ENCODE results near the gene CNNM4.

Gene CNNM4

DNA sequence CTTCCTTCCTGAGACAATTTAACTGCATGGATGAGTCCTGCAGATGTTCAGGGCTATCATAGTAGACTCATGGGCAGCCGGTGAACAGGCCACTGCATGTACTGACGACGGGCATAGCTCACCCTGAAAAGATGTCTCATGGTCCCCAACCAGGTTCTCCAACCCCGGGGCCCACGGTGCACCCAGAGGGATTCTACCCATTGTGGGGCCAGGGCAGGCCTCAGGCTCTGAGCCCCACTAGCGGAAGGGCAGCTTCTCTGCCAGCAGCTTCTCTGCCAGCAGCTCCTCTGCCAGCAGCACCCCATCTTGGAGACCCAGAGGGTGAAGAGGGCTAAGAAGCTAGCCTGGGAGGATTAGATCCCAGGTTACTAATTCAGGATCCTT is 3.2 kb upstream of the CNNM4 start:
- DNase-seq (ENCODE audit: low spot score) = no peak
- Histone ChIP-seq H3K4me3 (no peak overlapping the region), H3K27ac (no peak overlapping the region)
- TF ChIP-seq, protein P1, sequence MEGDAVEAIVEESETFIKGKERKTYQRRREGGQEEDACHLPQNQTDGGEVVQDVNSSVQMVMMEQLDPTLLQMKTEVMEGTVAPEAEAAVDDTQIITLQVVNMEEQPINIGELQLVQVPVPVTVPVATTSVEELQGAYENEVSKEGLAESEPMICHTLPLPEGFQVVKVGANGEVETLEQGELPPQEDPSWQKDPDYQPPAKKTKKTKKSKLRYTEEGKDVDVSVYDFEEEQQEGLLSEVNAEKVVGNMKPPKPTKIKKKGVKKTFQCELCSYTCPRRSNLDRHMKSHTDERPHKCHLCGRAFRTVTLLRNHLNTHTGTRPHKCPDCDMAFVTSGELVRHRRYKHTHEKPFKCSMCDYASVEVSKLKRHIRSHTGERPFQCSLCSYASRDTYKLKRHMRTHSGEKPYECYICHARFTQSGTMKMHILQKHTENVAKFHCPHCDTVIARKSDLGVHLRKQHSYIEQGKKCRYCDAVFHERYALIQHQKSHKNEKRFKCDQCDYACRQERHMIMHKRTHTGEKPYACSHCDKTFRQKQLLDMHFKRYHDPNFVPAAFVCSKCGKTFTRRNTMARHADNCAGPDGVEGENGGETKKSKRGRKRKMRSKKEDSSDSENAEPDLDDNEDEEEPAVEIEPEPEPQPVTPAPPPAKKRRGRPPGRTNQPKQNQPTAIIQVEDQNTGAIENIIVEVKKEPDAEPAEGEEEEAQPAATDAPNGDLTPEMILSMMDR (IDR thresholded peaks at IDR 0.05) = no peak

DNA sequence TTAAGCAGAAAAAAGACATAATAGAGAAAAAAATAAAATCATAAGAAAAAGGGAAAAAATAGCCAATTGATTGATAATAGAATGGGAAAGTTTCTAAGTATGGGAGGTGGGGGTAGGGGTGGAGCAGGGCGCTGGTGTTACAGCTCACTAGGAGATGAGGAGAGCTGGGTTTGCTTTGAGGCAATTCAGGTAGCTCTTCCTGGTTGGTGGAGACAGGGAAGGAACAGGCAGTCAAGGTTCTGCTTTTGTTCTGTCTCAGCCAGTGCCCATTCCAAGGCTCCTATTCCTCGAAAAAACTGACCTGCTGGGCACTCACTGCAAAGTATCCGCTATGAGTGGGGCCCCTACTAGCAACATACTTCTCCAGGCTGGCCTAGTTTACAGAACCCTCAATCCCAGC is 1.7 kb upstream of the CNNM4 start:
- Histone ChIP-seq H3K27ac (no peak overlapping the region), H3K4me3 (no peak overlapping the region)
- no peak for DNase-seq (ENCODE audit: low spot score)
- TF ChIP-seq, protein P1 (IDR thresholded peaks at IDR 0.05) = no peak

DNA sequence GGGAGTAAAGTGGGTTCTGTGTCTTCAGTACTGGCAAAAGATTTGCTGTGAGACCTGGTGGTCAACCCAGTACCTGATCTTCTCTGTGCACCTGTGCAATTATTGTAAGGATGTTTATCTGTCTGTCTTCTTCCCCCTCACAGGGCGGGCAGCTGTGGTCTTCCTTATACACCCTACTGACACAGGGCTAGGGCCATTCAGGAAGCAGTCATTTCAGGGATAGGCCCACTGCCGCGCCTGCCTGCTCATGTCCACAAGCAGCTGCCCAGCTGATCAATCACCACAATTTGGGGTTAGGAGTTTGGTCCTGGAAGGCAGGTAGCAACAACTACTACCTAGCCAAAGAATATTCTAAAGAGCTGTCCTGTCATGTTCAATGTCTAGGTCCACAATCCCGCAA is 1.2 kb upstream of the CNNM4 start:
- no peak overlapping the region for H3K27ac ChIP-seq
- TF ChIP-seq, protein P1 (IDR thresholded peaks at IDR 0.05) = no peak
- no peak for DNase-seq (ENCODE audit: low spot score)
- peak overlapping the region; percentile 92 for H3K4me3 ChIP-seq

DNA sequence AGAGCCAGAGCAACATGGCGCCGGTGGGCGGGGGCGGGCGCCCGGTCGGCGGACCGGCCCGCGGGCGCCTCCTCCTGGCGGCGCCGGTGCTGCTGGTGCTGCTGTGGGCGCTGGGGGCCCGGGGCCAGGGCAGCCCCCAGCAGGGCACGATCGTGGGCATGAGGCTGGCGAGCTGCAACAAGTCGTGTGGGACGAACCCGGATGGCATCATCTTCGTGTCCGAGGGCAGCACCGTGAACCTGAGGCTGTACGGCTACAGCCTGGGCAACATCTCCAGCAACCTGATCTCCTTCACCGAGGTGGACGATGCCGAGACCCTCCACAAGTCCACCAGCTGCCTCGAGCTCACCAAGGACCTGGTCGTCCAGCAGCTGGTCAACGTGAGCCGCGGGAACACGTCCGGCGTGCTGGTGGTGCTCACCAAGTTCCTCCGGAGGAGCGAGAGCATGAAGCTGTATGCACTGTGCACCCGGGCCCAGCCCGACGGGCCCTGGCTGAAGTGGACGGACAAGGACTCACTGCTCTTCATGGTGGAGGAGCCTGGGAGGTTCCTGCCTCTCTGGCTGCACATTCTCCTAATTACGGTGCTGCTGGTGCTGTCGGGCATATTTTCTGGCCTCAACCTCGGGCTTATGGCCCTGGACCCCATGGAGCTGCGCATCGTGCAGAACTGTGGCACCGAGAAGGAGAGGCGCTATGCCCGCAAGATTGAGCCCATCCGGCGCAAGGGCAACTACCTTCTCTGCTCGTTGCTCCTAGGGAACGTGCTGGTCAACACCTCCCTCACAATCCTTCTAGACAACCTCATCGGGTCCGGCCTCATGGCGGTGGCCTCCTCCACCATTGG is 507 bp downstream of the CNNM4 start:
- DNase-seq (ENCODE audit: low spot score) = peak; percentile 79
- TF ChIP-seq, protein P1 (IDR thresholded peaks at IDR 0.05) = peak; percentile 55
- H3K4me3 ChIP-seq = peak overlapping the region; percentile 92
- peak overlapping the region; percentile 70 to 90 for H3K27ac ChIP-seq

DNA sequence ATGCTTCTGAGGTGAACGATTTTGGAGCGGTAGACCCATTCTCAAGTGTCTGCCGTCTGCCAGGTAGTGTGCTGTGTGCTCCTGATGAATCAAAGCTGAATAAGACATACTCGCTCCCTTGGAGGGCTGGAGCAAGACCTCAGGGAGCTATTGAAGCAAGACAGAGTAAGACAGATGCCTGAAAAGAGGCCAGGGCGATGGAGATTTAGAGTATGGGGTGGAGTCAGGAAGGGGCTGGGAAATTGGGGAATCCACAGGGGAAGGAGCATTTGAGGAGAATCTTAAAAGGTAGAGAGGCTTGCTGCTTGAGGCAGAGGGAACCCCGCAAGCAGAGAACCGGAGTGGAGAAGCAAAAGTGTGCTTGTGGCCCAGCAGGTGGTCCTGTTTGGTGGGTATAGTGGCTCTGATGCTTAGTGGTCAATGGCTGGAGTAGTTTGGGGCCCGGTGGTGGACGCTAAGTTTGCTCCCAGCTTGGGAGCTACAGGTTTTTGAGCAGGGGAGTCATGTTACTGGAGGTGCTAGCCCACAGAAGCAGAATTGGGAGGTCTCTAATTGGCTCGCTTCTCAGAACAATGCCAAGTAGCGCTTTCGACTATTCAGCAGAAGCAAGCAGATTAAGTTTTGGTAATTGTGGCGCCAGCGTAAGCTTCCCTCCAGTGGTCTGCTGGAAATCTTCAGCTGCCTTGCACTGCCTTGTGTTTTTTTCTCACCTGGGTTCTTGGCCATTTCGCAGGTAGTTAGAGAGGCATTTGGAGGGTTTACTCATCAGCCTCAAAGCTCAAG is 2.0 kb downstream of the CNNM4 start:
- Histone ChIP-seq H3K4me3 (peak overlapping the region; percentile 92), H3K27ac (peak overlapping the region; percentile 22 to 73)
- TF ChIP-seq, protein P1 (IDR thresholded peaks at IDR 0.05) = no peak
- DNase-seq (ENCODE audit: low spot score) = no peak

DNA sequence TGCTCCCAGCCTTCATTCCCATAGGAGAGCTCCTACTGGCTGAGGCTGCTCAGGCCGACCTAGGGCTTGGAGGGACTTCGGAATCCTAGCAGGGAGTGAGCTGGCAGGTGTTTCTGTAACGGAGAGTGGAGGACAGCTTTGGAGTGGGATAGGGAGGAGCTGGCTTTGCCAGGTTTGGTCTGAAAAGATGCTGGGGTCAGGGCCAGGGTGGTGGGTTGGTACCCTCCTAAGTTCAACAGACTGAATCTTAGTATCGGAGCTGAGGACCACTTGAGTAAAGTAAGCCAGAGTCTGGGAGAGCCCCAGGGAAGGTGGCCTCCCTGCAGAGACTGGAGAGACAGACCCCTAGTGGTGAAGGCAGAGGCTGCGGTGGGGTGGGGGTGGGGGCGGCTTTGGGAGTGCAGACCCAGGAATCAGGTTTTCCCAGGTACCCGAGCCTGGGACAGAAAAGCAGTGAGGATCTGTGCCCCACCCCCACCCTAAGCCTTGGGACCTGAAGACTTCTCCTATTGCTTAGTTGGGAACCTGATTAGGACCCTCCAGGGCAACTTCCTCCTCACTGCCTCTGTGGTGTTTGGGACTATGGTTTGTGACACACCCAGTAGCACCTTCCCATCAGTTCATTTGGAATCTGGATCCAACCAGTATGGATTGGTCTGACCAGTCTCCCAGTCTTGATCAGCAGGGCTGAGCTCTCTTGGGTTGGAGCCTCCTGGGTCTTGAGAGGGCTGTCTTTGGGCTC is 3.0 kb downstream of the CNNM4 start:
- TF ChIP-seq, protein P1 (IDR thresholded peaks at IDR 0.05) = peak; percentile 32
- peak overlapping the region; percentile 56 to 73 for H3K27ac ChIP-seq
- no peak for DNase-seq (ENCODE audit: low spot score)
- H3K4me3 ChIP-seq = peak overlapping the region; percentile 92
